Panc1 (cell line): ENCODE results near the gene PCCA. TPM values are rescaled to one million over a fixed set of nuclear protein-coding genes. Genes with fewer than 3 reads are reported as not detected.

Source experiments
- ATAC-seq: fragments of 200-7000 bp; cut with Tn5 transposase; 2 replicates; pipeline ENCODE4 v1.9.1; 2020; ENCODE audit warnings: mild to moderate bottlenecking, moderate library complexity
- BruUV-seq: library from RNA; stranded (reverse); fragments of 400-500 nt; replicated peaks from 2 replicates; lab custom pipeline; 2021; lab: Mats Ljungman, UMichigan
- CTCF ChIA-PET: fragments of 300-600 bp; sonication (Branson Sonifier 250); formaldehyde crosslinking; loops from one replicate; lab custom pipeline; 2022; ENCODE audit warnings: antibody characterized with exemption; lab: Charles Lee
- POLR2A ChIA-PET: fragments of 300-600 bp; sonication (Branson Sonifier 250); formaldehyde crosslinking; loops from one replicate; lab custom pipeline; 2022; ENCODE audit warnings: antibody characterized with exemption; lab: Charles Lee
- DNase-seq: peaks from one replicate; pipeline ENCODE4 v3.0.0-alpha.2; 2010; ENCODE audit warnings: low read depth, low spot score
- H3K27ac ChIP-seq: 2 replicates; pipeline ENCODE4 v1.5.1; 2011; ENCODE audit warnings: mild to moderate bottlenecking, low read length, inconsistent platforms
- H3K27me3 ChIP-seq: fragments of 200-500 bp; sonication (Bioruptor generic); 2 replicates; pipeline ENCODE4 v1.6.0; 2014; ENCODE audit warnings: low read length, inconsistent platforms; ENCODE audit not compliant: control insufficient read depth, insufficient read depth
- H3K36me3 ChIP-seq: fragments of 200-500 bp; sonication (Bioruptor generic); 2 replicates; pipeline ENCODE4 v1.5.1; 2014; ENCODE audit warnings: inconsistent platforms, mild to moderate bottlenecking, low read length, moderate library complexity; ENCODE audit not compliant: control insufficient read depth, insufficient read depth
- H3K4me1 ChIP-seq: 2 replicates; pipeline ENCODE4 v1.5.1; 2011; ENCODE audit warnings: inconsistent platforms, mild to moderate bottlenecking, low read length, moderate library complexity; ENCODE audit not compliant: control insufficient read depth, insufficient read depth
- H3K4me3 ChIP-seq, 2 experiments: 2 replicates each; pipeline ENCODE4 v1.5.1; 2011 to 2012; ENCODE audit warnings: low read depth in 2 of 2, low read length in 2 of 2, mild to moderate bottlenecking in 2 of 2, inconsistent platforms in 1 of 2, moderate library complexity in 1 of 2
- H3K9me3 ChIP-seq: fragments of 200-500 bp; sonication (Bioruptor generic); 2 replicates; pipeline ENCODE4 v1.5.1; 2014; ENCODE audit warnings: low read depth, mild to moderate bottlenecking, inconsistent platforms, low read length, moderate library complexity; ENCODE audit not compliant: control insufficient read depth, insufficient read depth
- POLR2AphosphoS5 ChIP-seq: IDR thresholded peaks from 2 replicates; pipeline ENCODE4 v1.6.1; 2012; ENCODE audit warnings: mild to moderate bottlenecking, low read depth, low read length, moderate library complexity
- REST ChIP-seq, 2 experiments: IDR thresholded peaks; 2 replicates each; pipeline ENCODE4 v1.6.1; 2011 to 2012; ENCODE audit warnings: low read depth in 2 of 2, control low read depth in 1 of 2, low read length in 1 of 2, mild to moderate bottlenecking in 1 of 2, moderate library complexity in 1 of 2; ENCODE audit not compliant: insufficient read depth in 1 of 2
- SIN3A ChIP-seq: IDR thresholded peaks from 2 replicates; pipeline ENCODE4 v1.6.1; 2012; ENCODE audit warnings: low read depth, mild to moderate bottlenecking, low read length, moderate library complexity, borderline replicate concordance; ENCODE audit not compliant: insufficient read depth
- TCF7L2 ChIP-seq: IDR thresholded peaks from 2 replicates; pipeline ENCODE4 v1.6.1; 2011; ENCODE audit warnings: mild to moderate bottlenecking, low read depth, low read length, inconsistent platforms
- in situ Hi-C: cut with HindIII; loops from 2 replicates; pipeline ENCODE4 v1.10.0; 2016; ENCODE audit warnings: low sequenced_read_pairs, low pct_unique_long_range_greater_than_20kb
- intact Hi-C: fragments of 100-400 bp; cut with micrococcal nuclease; formaldehyde crosslinking; loops from one replicate; pipeline ENCODE4 v1.10.0; 2022; ENCODE audit not compliant: unreplicated experiment
- total RNA-seq: library from RNA; stranded (reverse); gene quantifications from one replicate; pipeline ENCODE4 v1.2.1, GENCODE V29; 2021; ENCODE audit not compliant: unreplicated experiment
- TF ChIP-seq, protein P1 (sequence below): fragments of 450-650 bp; IDR thresholded peaks from 2 replicates; pipeline ENCODE4 v1.5.1; 2017; ENCODE audit warnings: mild to moderate bottlenecking

The PCCA gene
- total RNA-seq, 1 experiment from 2014 or later = 14.7 TPM

GRCh38 chr13:100213576-100213975 is 124.7 kb downstream of the PCCA start:
- DNase-seq (no peak), ATAC-seq (no peak)
- TF ChIP-seq POLR2AphosphoS5 = no peak
- TF ChIP-seq SIN3A = no peak
- no peak for TF ChIP-seq REST (IDR thresholded peaks at IDR 0.05; ENCODE audit: insufficient read depth in 1 of 2, low read depth in 2 of 2, low read length in 1 of 2)
- TF ChIP-seq, protein P1, sequence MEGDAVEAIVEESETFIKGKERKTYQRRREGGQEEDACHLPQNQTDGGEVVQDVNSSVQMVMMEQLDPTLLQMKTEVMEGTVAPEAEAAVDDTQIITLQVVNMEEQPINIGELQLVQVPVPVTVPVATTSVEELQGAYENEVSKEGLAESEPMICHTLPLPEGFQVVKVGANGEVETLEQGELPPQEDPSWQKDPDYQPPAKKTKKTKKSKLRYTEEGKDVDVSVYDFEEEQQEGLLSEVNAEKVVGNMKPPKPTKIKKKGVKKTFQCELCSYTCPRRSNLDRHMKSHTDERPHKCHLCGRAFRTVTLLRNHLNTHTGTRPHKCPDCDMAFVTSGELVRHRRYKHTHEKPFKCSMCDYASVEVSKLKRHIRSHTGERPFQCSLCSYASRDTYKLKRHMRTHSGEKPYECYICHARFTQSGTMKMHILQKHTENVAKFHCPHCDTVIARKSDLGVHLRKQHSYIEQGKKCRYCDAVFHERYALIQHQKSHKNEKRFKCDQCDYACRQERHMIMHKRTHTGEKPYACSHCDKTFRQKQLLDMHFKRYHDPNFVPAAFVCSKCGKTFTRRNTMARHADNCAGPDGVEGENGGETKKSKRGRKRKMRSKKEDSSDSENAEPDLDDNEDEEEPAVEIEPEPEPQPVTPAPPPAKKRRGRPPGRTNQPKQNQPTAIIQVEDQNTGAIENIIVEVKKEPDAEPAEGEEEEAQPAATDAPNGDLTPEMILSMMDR = no peak
- no peak for TF ChIP-seq TCF7L2
- no peaks in the 10 kb centered on the region for H3K4me1 ChIP-seq
- H3K27ac ChIP-seq = no peak overlapping the region
- in situ Hi-C loops (no loop called here), intact Hi-C loops (no loop called here)
- ChIA-PET POLR2A (no interaction called here), CTCF (no interaction called here)
- no TSS peak for BruUV-seq
- no peaks in the 10 kb centered on the region for H3K9me3 ChIP-seq
- no peaks in the 10 kb centered on the region for H3K27me3 ChIP-seq
- H3K4me3 ChIP-seq = no peak overlapping the region
- H3K36me3 ChIP-seq = no peaks in the 10 kb centered on the region

- no TSS peak for BruUV-seq
- in situ Hi-C loops (no loop called here), intact Hi-C loops (no loop called here)
- Histone ChIP-seq H3K9me3 (no peaks in the 10 kb centered on the region), H3K27me3 (no peaks in the 10 kb centered on the region), H3K4me1 (no peaks in the 10 kb centered on the region), H3K4me3 (no peak overlapping the region), H3K27ac (no peak overlapping the region), H3K36me3 (no peaks in the 10 kb centered on the region)
- ATAC-seq = no peak
- TF ChIP-seq TCF7L2 (no peak), POLR2AphosphoS5 (no peak), SIN3A (no peak), REST (IDR thresholded peaks at IDR 0.05; ENCODE audit: insufficient read depth in 1 of 2, low read depth in 2 of 2, low read length in 1 of 2) (no peak)
- TF ChIP-seq, protein P1 = no peak
- POLR2A ChIA-PET = no interaction called here
- DNase-seq = no peak
- CTCF ChIA-PET = no interaction called here
Observed at GRCh38 chr13:100214886-100215285, 126.0 kb downstream of the PCCA start.
